Right renal cortex interstitium (tissue), 3 donors: ENCODE data around the gene MGMT. TPM values are rescaled to one million over a fixed set of nuclear protein-coding genes. Genes with fewer than 3 reads are reported as not detected.

Experiments used
- DNase-seq, 3 donors: peaks; one replicate each; pipeline ENCODE4 v3.0.0-alpha.2; 2013; ENCODE audit warnings: low read depth in 3 of 3, low spot score in 2 of 3
- polyA plus RNA-seq, 3 donors: library from polyadenylated mRNA; unstranded; fragments of 120-200 nt; gene quantifications; one replicate each; pipeline ENCODE4 v1.2.1, GENCODE V29; 2013; ENCODE audit not compliant: insufficient read length in 3 of 3

MGMT gene
- polyA plus RNA-seq, 3 donors, result 15.7 to 21.3 (median 18.3) TPM

- DNase-seq, result no peak
Measured at GRCh38 chr10:129645487-129645886, 178.4 kb downstream of the MGMT start.

GRCh38 chr10:129646973-129647372 is 179.9 kb downstream of the MGMT start:
- DNase-seq, result no peak

- DNase-seq, result no peak
Measured at GRCh38 chr10:129647590-129647989, 180.5 kb downstream of the MGMT start.

- no peak for DNase-seq
Measured at GRCh38 chr10:129648856-129649255, 181.8 kb downstream of the MGMT start.

GRCh38 chr10:129652021-129652420 is 185.0 kb downstream of the MGMT start:
- no peak for DNase-seq

GRCh38 chr10:129652521-129653201 is 185.6 kb downstream of the MGMT start:
- no peak for DNase-seq

GRCh38 chr10:129653428-129653827 is 186.4 kb downstream of the MGMT start:
- DNase-seq, result no peak

GRCh38 chr10:129653861-129654260 is 186.8 kb downstream of the MGMT start:
- no peak for DNase-seq

GRCh38 chr10:129654461-129654860 is 187.4 kb downstream of the MGMT start:
- DNase-seq, result no peak

- DNase-seq, result no peak
Measured at GRCh38 chr10:129655007-129655678, 188.1 kb downstream of the MGMT start.

GRCh38 chr10:129655679-129656031 is 188.6 kb downstream of the MGMT start:
- DNase-seq, result no peak

GRCh38 chr10:129656642-129657041 is 189.6 kb downstream of the MGMT start:
- no peak for DNase-seq

- DNase-seq, result no peak
Measured at GRCh38 chr10:129657297-129658017, 190.4 kb downstream of the MGMT start.

- no peak for DNase-seq
Measured at GRCh38 chr10:129658376-129659072, 191.5 kb downstream of the MGMT start.

- DNase-seq, result no peak
Measured at GRCh38 chr10:129659508-129660268, 192.6 kb downstream of the MGMT start.

- DNase-seq, result peak in 1 of 3 donors; percentile 9
Measured at GRCh38 chr10:129660569-129660968, 193.5 kb downstream of the MGMT start.

- DNase-seq, result no peak
Measured at GRCh38 chr10:129662426-129662825, 195.4 kb downstream of the MGMT start.

- DNase-seq, result no peak
Measured at GRCh38 chr10:129670124-129670523, 203.1 kb downstream of the MGMT start.

- DNase-seq, result no peak
Measured at GRCh38 chr10:129673292-129673691, 206.3 kb downstream of the MGMT start.

- no peak for DNase-seq
Measured at GRCh38 chr10:129675027-129675769, 208.2 kb downstream of the MGMT start.
